DMS153 (cell line): ENCODE data around the gene MUC20.
"Not testable (repeated sequence)": the region's sequence is repeated elsewhere in the genome, so short reads cannot be mapped to it uniquely, and the experiment has no call there.

Experiments used
- DNase-seq: peaks from one replicate; lab custom pipeline; 2025; lab: John Stamatoyannopoulos, UW

MUC20 gene

DNA sequence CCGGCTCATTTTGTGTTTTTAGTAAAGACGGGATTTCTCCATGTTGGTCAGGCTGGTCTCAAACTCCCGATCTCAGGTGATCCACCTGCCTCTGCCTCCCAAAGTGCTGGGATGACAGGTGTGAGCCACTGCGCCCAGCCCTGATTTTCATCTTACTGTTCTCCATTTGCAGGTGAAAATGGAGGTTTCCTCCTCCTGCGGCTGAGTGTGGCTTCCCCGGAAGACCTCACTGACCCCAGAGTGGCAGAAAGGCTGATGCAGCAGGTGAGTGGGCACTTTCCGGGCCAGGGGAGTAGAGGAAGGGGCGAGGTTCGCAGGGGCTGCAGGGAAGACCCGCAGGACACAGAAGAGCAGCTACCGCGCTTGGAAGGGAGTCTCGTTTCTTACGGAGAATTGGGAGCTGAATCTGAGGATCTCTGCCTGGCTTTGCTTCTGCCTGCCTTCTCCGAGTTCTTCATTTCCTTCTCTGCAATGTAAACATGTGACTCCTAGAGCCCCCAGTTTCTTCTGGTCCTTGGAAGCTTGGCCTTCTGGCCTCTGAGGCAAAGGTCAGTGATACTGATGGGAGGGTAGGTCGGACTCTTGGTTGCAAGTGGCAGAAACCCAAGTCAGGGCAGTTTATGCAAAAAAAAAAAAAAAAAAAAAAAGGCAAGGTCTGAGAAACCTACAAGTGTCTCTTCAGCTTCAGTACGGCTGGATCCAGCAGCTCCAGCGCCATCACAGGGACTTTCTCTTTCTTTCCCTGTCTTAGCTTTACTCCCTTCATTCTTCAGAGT is 8.9 kb downstream of the MUC20 start:
- no peak for DNase-seq

DNA sequence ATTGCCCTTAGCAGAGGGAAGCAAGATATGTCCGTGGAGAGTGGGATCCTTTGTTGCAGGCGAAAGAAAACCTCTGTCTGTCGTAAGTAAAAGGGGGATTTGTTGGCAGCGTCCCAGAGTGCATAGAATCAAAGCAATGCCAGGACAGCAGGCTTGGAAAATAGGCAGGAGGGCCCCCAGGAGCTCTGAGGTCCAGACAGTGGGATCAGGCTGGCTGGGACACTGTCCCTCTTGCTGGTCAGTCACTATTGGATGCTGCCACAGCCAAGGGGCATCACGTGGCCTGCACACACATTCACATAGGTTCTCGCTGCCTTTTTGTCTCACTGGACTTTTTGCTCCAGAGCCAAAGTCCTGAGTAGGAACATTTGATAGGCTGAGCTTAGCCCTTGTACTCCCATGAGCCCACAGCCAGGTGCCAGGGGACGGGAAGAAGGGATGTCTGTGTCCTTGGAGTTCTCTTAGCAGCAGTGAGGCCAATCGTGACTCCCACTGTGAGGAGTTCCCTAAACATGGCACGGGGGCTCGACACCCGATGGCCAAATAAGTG is 10.7 kb downstream of the MUC20 start:
- DNase-seq = no peak

GRCh38 chr3:195732940-195733339 is 12.2 kb downstream of the MUC20 start:
- DNase-seq = no peak

DNA sequence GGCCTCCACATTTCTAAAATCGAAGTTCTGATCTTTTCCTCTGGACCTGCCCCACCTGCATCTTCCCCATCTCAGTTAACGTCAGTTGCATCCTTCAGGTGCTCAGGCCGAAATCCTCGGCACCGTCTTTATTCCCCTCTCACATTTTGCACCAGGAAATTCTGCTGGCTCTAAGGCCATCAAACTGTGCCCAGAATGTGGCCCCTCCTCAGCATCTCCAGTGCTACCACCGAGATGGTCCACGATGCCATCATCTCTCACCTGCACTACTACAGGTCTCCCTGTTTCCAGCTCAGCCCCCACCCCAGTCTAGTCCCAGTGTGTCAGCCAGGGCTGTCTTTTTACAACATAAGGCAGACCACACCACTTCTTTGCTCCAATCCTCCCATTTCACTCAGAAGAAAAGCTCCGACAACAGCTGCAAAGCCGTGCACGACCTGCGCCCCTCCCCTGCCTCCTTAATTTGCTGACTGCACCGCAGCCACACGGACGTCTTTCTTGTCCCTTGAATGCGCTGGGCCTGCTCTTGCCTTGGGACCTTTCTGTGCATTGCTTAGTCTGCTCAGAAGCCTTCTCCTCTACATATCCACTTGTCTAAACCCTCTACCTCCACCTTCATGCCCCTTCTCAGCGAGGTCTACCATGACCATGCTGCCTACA is 14.4 kb downstream of the MUC20 start:
- DNase-seq = no peak

DNA sequence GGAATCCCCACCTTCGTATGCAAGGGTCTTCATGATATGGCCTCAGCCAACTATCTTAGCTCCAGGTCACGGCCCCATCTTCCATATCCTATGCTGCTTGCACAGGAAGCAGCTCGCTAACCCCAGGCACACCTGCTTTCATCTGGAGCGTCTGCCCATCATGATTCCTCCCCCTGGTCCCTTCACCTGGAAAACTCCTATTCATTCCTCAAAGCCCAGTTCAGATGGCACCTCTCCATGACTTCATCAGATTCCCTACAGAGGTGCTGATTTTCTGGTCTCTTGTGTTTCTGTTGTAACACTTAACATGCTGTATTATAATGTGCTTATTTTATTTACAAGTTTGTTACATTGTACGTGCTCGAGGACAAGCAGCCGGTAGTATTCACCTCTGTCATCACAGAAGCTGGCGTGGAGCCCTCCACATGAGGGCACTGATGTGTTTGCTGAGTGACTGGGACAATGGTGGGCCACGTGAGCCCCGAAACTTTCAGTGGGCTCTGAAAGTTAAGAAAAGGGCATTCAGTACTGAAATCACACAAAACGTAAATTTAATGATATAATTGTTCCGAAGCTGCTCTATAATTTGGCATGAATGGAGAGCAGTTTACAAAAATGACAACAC is 16.2 kb downstream of the MUC20 start:
- DNase-seq = no peak

DNA sequence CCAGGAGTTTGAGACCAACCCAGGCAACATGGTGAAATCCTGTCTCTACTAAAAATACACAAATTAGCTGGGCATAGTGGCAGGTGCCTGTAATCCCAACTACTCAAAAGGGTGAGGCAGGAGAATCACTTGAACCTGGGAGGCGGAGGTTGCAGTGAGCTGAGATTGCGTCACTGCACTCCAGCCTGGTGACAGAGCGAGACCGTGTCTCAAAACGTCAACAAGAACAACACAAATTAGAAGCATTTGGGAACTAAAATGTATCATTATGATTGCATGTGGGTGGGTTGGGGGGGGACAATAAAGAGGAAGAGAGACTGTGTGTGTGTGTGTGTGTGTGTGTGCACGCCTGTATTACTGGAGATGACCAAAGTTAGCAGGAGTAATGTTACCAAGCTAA is 17.0 kb downstream of the MUC20 start:
- not testable (repeated sequence) for DNase-seq

DNA sequence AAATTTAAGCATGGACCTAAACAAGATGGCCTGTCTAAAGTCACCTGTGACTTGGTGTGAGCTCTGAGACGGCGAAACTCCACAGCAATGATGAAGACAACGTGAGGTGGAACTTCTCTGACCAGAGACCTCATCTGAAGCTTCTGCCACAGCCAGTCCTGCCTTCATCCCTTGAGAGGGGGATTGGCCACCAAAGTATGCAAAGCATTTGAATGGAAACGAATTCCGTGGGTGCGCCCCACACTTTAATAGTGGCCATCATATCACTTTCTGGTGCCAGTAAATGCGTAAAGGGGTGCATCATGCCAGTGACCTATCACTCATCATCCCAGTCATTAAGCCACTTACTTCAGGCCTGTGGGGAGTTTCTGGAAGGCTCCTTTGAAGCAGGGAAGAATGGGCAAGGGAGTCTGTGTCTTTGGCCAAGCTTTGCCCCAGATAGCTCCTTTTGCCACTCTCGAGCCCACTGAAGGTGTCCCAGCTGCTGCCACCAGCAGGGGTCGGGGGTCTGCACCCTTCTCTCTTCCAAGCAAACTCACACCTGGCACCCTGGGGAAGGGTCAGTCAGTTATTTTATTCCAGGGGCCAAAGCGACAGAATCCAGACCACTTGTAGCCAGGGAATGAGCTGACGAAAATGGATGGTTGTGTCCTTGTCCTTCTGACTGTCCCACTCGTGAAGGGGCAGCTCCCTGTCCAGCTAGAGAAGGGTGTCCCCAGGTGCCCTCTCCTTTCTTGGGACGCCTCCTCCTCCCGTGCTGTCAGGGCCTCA is 17.7 kb downstream of the MUC20 start:
- no peak for DNase-seq

DNA sequence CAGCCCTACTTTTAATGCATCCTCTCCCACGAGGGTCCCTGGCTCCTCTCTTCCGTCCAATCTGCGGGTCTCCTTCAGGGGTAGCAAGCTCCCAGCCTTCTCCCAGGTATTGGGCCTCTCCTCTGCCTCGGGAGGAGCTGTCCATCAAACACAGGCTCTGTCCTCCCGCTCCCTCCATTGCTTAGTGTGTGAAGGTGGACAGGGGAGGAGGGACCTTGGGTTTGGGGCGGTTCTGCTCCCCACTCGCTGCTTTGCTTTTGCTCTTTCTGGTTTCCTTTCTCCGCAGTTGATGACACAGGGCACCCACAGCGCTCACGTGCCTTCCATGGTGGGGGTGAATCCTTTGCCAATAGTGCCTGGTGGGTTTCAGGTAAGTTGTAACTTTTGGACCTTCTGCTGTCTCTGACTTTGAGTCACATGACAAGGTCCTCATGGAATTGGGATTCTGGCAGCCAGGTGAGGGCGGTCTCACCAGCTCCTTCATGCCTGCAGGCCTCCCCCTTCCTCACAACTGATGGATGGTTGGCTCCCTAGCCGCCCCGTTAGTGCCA is 18.9 kb downstream of the MUC20 start:
- DNase-seq = no peak

- no peak for DNase-seq
Measured at GRCh38 chr3:195744437-195744836, 23.7 kb downstream of the MUC20 start.

DNA sequence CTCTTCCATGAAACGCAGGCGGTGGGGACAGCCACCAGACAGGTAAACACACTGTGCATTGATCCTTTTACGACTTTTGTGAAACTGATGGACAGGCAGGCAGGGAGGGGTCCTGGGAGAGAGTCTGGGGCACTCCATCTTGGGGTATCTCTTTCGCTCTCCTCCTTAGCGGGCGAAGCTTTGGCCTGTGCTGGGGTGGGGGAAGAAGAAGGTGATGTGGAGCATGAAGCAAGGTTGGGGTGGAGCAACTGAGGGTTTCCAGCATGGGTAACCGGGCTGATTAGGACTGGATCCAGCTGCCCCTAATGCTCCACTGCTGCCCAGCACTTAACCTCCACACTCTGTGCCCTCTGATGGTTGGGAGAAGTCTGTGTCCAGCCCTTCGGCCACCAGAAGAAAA is 25.6 kb downstream of the MUC20 start:
- no peak for DNase-seq

GRCh38 chr3:195746751-195747150 is 26.0 kb downstream of the MUC20 start:
- DNase-seq = no peak

DNA sequence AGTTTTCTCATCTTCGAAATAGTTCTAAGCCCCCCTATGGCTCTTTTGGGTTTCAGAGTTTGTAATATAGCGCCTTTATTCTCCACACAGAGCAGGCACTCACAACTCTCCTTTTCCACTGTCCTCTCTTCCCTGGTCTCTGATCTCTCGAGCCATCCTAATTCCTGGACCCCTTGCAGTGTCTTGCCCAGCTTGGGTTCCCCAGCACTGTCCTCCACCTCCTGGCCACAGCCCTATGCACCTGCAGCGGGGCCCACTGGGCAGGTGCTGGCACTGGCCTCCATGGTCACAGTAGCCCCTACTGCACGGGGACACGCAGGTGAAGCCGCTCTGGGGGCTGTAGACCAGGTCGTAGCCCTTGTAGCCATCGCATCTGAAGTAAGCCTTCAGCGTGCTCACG is 27.9 kb downstream of the MUC20 start:
- no peak for DNase-seq

DNA sequence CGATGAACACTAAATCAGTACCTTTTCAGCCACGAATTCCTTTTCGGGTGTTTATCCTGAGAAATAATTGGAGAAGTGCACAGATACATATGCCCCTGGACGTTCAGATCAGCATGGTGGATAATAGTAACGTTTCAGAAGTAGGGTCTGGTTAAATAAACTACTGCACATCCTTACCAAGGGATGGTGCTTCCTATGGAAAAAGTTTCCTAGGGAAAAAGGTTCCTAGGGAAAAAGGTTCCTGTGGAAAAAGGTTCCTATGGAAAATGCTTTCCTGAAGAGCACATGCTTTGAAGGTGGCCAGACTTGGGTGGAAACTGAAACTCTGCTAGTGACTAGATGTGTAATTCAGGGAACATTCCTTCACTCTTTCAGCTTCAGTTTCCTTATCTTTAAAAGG is 28.3 kb downstream of the MUC20 start:
- not testable (repeated sequence) for DNase-seq

- DNase-seq = no peak
Measured at GRCh38 chr3:195750797-195751520, 30.2 kb downstream of the MUC20 start.

GRCh38 chr3:195751560-195751959 is 30.8 kb downstream of the MUC20 start:
- peak; percentile 95 for DNase-seq

DNA sequence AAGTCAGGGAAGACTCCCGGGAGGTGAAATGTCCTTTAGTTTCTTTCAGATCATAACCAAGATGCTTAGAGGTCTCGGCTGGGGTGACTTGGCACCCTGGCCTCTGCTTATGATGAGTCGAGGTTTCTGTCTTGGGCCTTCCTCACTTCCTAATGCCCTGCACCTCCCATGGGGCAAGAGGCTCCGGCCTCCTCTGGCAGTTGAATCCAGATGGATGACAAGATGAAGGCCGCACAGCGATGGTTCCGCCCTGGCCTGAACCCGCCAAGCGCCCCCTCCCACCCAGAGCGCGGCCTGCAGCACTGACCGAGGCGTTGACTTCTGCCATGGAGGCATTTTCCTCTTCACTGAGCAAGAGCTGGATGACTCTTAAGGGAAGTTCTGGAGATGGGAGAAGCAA is 31.3 kb downstream of the MUC20 start:
- DNase-seq = no peak

DNA sequence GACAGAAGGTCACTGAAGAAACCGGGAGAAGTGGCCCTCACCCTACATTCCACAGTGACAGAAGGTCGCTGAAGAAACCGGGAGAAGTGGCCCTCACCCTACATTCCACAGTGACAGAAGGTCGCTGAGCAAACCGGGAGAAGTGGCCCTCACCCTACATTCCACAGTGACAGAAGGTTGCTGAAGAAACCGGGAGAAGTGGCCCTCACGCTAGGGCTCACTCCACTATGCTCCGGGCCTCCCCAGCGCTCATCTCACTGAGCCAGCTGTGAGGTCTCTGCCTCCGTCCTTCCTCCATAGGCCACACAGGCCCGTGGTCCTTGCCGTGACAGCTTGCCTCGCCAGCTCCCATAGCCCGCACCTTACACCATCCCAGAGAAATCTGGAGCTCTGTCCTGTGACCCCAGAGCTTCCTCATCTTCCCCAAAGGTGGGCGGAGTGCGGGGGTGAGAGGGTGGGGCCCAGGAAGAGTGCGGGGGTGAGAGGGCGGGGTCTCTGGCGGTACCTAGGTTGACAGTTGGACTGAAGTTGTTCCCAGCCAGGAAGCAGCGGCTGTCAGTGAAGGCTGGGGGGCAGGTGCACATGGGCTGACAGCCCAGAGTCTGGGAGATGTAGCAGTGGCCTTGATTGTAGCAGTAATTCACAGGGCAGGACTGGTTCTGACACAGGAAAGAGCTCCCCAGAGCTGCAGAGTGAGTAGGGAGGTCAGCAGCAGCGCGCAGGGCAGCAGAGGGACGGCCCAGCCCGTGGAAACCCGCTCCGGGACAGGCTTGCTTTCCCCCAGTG is 32.0 kb downstream of the MUC20 start:
- DNase-seq = no peak

DNA sequence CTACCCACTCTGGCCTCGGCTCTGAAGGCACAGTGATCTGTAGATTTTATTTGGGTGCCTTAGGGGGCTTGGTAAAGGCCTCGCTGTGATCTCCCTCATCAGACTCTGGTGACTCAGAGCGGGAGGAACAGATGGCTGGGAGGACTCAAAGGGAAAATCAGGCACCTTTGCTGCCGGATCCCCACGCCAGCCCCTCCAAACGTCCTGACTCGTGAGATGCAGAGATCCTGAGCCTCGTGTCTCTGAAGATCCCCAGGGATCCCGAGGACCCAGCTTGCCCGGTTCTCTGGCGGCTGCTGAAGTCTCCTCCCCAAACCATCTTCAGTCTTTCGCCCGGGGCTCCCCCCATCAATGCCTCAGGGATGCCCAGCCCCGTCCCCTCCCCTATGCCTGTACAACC is 32.8 kb downstream of the MUC20 start:
- DNase-seq = no peak

GRCh38 chr3:195754141-195754540 is 33.4 kb downstream of the MUC20 start:
- no peak for DNase-seq

GRCh38 chr3:195754906-195755305 is 34.1 kb downstream of the MUC20 start:
- no peak for DNase-seq
